B cell (primary cell): ENCODE measurements around the gene ABL1.

Experiments used
- EZH2 ChIP-seq: IDR thresholded peaks from 2 replicates; pipeline ENCODE4 v1.6.1; 2012; ENCODE audit warnings: borderline replicate concordance, low read depth, mild to moderate bottlenecking, moderate library complexity, low read length; ENCODE audit not compliant: insufficient read depth, poor library complexity, severe bottlenecking
- TF ChIP-seq, protein P1 (sequence below): fragments of 200-600 bp; IDR thresholded peaks from one replicate; pipeline ENCODE4 v1.8.0; 2022; ENCODE audit warnings: antibody characterized with exemption, mild to moderate bottlenecking

DNA sequence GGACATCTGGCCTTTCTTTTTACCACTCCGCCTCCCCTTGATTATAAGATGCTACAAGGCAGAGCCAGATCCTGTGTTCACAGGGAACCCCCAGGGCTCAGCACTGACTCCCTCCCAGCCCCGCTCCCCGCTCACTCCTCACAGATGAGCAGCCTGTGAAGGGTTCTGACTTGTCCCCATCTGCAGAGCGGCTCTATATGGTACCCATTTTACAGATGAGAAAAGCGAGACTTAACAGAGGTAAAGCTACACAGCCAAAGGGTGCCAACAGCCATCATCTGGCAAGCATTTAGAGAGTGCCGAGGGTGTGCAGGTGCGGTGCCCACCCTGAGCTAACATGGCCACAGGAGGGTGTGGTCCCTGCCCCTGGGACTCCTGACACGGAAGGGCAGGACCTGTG lies 85.2 kb downstream of the ABL1 start:
- TF ChIP-seq, protein P1, sequence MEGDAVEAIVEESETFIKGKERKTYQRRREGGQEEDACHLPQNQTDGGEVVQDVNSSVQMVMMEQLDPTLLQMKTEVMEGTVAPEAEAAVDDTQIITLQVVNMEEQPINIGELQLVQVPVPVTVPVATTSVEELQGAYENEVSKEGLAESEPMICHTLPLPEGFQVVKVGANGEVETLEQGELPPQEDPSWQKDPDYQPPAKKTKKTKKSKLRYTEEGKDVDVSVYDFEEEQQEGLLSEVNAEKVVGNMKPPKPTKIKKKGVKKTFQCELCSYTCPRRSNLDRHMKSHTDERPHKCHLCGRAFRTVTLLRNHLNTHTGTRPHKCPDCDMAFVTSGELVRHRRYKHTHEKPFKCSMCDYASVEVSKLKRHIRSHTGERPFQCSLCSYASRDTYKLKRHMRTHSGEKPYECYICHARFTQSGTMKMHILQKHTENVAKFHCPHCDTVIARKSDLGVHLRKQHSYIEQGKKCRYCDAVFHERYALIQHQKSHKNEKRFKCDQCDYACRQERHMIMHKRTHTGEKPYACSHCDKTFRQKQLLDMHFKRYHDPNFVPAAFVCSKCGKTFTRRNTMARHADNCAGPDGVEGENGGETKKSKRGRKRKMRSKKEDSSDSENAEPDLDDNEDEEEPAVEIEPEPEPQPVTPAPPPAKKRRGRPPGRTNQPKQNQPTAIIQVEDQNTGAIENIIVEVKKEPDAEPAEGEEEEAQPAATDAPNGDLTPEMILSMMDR, result no peak
- no peak for TF ChIP-seq EZH2
